Measurements from ENCODE around the gene ZNF740. TPM values are rescaled to one million over a fixed set of nuclear protein-coding genes. Genes with fewer than 3 reads are reported as not detected.

Gene ZNF740
- total RNA-seq, 1 experiment from 2014 or later = 41.2 TPM

- H3T11ph ChIP-seq (ENCODE audit: low read length) = no peak overlapping the region
- Mint-ChIP-seq H3K27me3 (ENCODE audit: low read depth) (peaks cover 93% of the 10 kb centered on the region), H3K36me3 (ENCODE audit: insufficient read depth in 1 of 3, low read depth in 3 of 3) (no peaks in the 10 kb centered on the region; a peak in 1 of 7 replicates), H3K9me3 (0 out of 5 replicates have a peak, but pooled peaks cover 0 to 2% of the 10 kb centered on the region in 2 experiments), H3K4me1 (0 out of 4 replicates have a peak, but pooled peaks cover 0 to 3% of the 10 kb centered on the region in 2 experiments), H3K27ac (no peak overlapping the region), H3K4me3 (no peak overlapping the region)
- no peaks in the 10 kb centered on the region for H3K79me1 ChIP-seq (ENCODE audit: insufficient read depth, low read depth, low read length, poor library complexity, severe bottlenecking)
- H3K79me2 ChIP-seq (ENCODE audit: insufficient read depth, low read length) = no peaks in the 10 kb centered on the region
- H3K4ac ChIP-seq (ENCODE audit: low read depth, low read length) = no peak overlapping the region
- H2AK5ac ChIP-seq (ENCODE audit: insufficient read length, low read length) = no peak overlapping the region
- H3K9ac ChIP-seq (ENCODE audit: extremely low read depth, insufficient read length, low read length) = no peak overlapping the region
- H2AFZ ChIP-seq (ENCODE audit: low read length) = no peak overlapping the region
- no peak overlapping the region for H4K8ac ChIP-seq (replicated peaks; ENCODE audit: insufficient read length, low read depth, low read length)
- H3K27me3 ChIP-seq (ENCODE audit: insufficient read depth, low read length) = peaks cover 18% of the 10 kb centered on the region; the same call in 1 of the 2 replicates
- no peak overlapping the region for H2BK12ac ChIP-seq (ENCODE audit: insufficient read length, low read depth, low read length)
- TF ChIP-seq CTCF (conservative IDR thresholded peaks at IDR 0.05) = no peak
- no peaks in the 10 kb centered on the region for H3K23me2 ChIP-seq (ENCODE audit: insufficient read length, low read depth, low read length, poor library complexity, severe bottlenecking)
- H2BK5ac ChIP-seq (ENCODE audit: insufficient read length, low read length) = no peak overlapping the region
- H3K23ac ChIP-seq (ENCODE audit: insufficient read length, low read depth, low read length) = no peak overlapping the region
- H3K14ac ChIP-seq (ENCODE audit: insufficient read depth, low read length) = no peak overlapping the region
- no peak for DNase-seq
- H2BK15ac ChIP-seq (ENCODE audit: low read depth, low read length) = no peak overlapping the region
- no peak overlapping the region for H3K4me2 ChIP-seq (ENCODE audit: insufficient read depth, insufficient read length, low read length)
- no peak overlapping the region for H4K5ac ChIP-seq (ENCODE audit: insufficient read length, low read depth, low read length)
- H4K20me1 ChIP-seq (ENCODE audit: control insufficient read depth, insufficient read depth, insufficient read length) = no peaks in the 10 kb centered on the region
- H3K27ac ChIP-seq (ENCODE audit: insufficient read length, low read depth, low read length) = no peak overlapping the region
- no peak overlapping the region for H2BK120ac ChIP-seq (ENCODE audit: low read depth, low read length, poor library complexity, severe bottlenecking)
- WGBS (ENCODE audit: extremely low coverage, insufficient read length, low lambda C conversion rate) = no CpG with 5 or more reads among the region's 10 CpGs
- H3K56ac ChIP-seq (ENCODE audit: insufficient read length, low read depth, low read length) = no peak overlapping the region
- H4K91ac ChIP-seq (ENCODE audit: insufficient read length, low read depth, low read length) = no peak overlapping the region
- no peak overlapping the region for H3K18ac ChIP-seq (ENCODE audit: insufficient read length, low read depth, low read length)
- no peaks in the 10 kb centered on the region for H3K4me1 ChIP-seq (ENCODE audit: insufficient read depth, low read length)
- no peak overlapping the region for H2BK20ac ChIP-seq (ENCODE audit: low read depth, low read length, poor library complexity, severe bottlenecking)
- H3K9me3 ChIP-seq (ENCODE audit: control insufficient read depth, low read depth, low read length) = no peaks in the 10 kb centered on the region
Observed at GRCh38 chr12:53195516-53196420, 15.2 kb downstream of the ZNF740 start.
